NCI-H1092 (cell line): ENCODE data around the gene FIS1.
A peak's percentile ranks its signal among the peaks of the same experiment; 100 is the strongest.
"Not testable (repeated sequence)": the region's sequence is repeated elsewhere in the genome, so short reads cannot be mapped to it uniquely, and the experiment has no call there.

Experiments
- DNase-seq: peaks from one replicate; lab custom pipeline; 2025; lab: John Stamatoyannopoulos, UW

FIS1 gene

GRCh38 chr7:101244375-101245146 lies at the start of gene FIS1:
Gene FIS1, minus strand, starts transcription at chr7:101245081. Its CDS starts 77 bp downstream, at chr7:101245004.
- DNase-seq, result peak; percentile 91

- no peak for DNase-seq
These were observed 49.4 kb upstream of the FIS1 start for GRCh38 chr7:101294039-101294831.

GRCh38 chr7:101293069-101294021 lies 48.5 kb upstream of the FIS1 start:
- not testable (repeated sequence) for DNase-seq

GRCh38 chr7:101292566-101292965 lies 47.7 kb upstream of the FIS1 start:
- DNase-seq, result not testable (repeated sequence)

GRCh38 chr7:101290186-101291037 lies 45.5 kb upstream of the FIS1 start:
- DNase-seq, result peak; percentile 52

- not testable (repeated sequence) for DNase-seq
These were observed 44.8 kb upstream of the FIS1 start for GRCh38 chr7:101289687-101290086.

- DNase-seq, result no peak
These were observed 43.6 kb upstream of the FIS1 start for GRCh38 chr7:101288439-101288838.

- no peak for DNase-seq
These were observed 42.2 kb upstream of the FIS1 start for GRCh38 chr7:101287032-101287431.

- peak; percentile 80 for DNase-seq
These were observed 41.0 kb upstream of the FIS1 start for GRCh38 chr7:101285880-101286279.

GRCh38 chr7:101285171-101285570 lies 40.3 kb upstream of the FIS1 start:
- no peak for DNase-seq

GRCh38 chr7:101280912-101281311 lies 36.0 kb upstream of the FIS1 start:
- not testable (repeated sequence) for DNase-seq

GRCh38 chr7:101278461-101279292 lies 33.8 kb upstream of the FIS1 start:
- no peak for DNase-seq

GRCh38 chr7:101277155-101277554 lies 32.3 kb upstream of the FIS1 start:
- no peak for DNase-seq

- DNase-seq, result no peak
These were observed 28.3 kb upstream of the FIS1 start for GRCh38 chr7:101273206-101273605.

GRCh38 chr7:101271021-101271420 lies 26.1 kb upstream of the FIS1 start:
- DNase-seq, result no peak

- DNase-seq, result no peak
These were observed 24.8 kb upstream of the FIS1 start for GRCh38 chr7:101269664-101270063.

GRCh38 chr7:101265622-101266516 lies 21.0 kb upstream of the FIS1 start:
- no peak for DNase-seq

- not testable (repeated sequence) for DNase-seq
These were observed 19.3 kb upstream of the FIS1 start for GRCh38 chr7:101264102-101264706.
